OCI-LY7 (cell line): ENCODE results near the gene ZNF239.

Source experiments
- CTCF ChIP-seq: fragments of 200-600 bp; sonication (generic); conservative IDR thresholded peaks from 2 replicates; pipeline ENCODE4 v1.5.1; 2014; ENCODE audit warnings: mild to moderate bottlenecking, antibody characterized with exemption, low read length, moderate library complexity, mixed read lengths
- EZH2phosphoT487 ChIP-seq: fragments of 200-600 bp; sonication (generic); IDR thresholded peaks from 2 replicates; pipeline ENCODE4 v1.6.1; 2018; ENCODE audit warnings: low read depth, borderline replicate concordance, mild to moderate bottlenecking, mixed run types, antibody characterized with exemption, low read length, moderate library complexity, mixed read lengths

GRCh38 chr10:43622038-43622437, 47.6 kb upstream of the ZNF239 start:
- no peak for TF ChIP-seq CTCF
- no peak for TF ChIP-seq EZH2phosphoT487
